HG03521 (cell line): ENCODE measurements around the gene PSMG4.

Experiments used
- ATAC-seq: cut with Tn5 transposase; IDR thresholded peaks from one replicate; pipeline ENCODE4 v1.9.1; 2021; ENCODE audit warnings: mild to moderate bottlenecking, moderate library complexity; ENCODE audit not compliant: unreplicated experiment

PSMG4 gene

GRCh38 chr6:3305831-3306230 is 47.1 kb downstream of the PSMG4 start:
- ATAC-seq, result no peak

GRCh38 chr6:3306848-3307247 is 48.1 kb downstream of the PSMG4 start:
- ATAC-seq, result no peak

GRCh38 chr6:3307436-3307835 is 48.7 kb downstream of the PSMG4 start:
- ATAC-seq, result no peak

- ATAC-seq, result no peak
Measured at GRCh38 chr6:3308106-3308505, 49.4 kb downstream of the PSMG4 start.

GRCh38 chr6:3309391-3310050 is 50.8 kb downstream of the PSMG4 start:
- ATAC-seq, result no peak

- no peak for ATAC-seq
Measured at GRCh38 chr6:3310051-3310448, 51.3 kb downstream of the PSMG4 start.

GRCh38 chr6:3310703-3311102 is 52.0 kb downstream of the PSMG4 start:
- ATAC-seq, result no peak

- no peak for ATAC-seq
Measured at GRCh38 chr6:3311826-3312225, 53.1 kb downstream of the PSMG4 start.

GRCh38 chr6:3312604-3313231 is 54.0 kb downstream of the PSMG4 start:
- ATAC-seq, result no peak

- ATAC-seq, result no peak
Measured at GRCh38 chr6:3314176-3314575, 55.4 kb downstream of the PSMG4 start.

- no peak for ATAC-seq
Measured at GRCh38 chr6:3314621-3315467, 56.1 kb downstream of the PSMG4 start.

GRCh38 chr6:3315841-3316240 is 57.1 kb downstream of the PSMG4 start:
- no peak for ATAC-seq

GRCh38 chr6:3316331-3316730 is 57.6 kb downstream of the PSMG4 start:
- ATAC-seq, result no peak

GRCh38 chr6:3316818-3317217 is 58.1 kb downstream of the PSMG4 start:
- no peak for ATAC-seq
